ENCODE measurements around the gene FAM89B. TPM values are rescaled to one million over a fixed set of nuclear protein-coding genes. Genes with fewer than 3 reads are reported as not detected.
A peak's percentile ranks its signal among the peaks of the same experiment; 100 is the strongest.

FAM89B gene
- total RNA-seq, 1 donor from 2014 or later = 104 TPM

GRCh38 chr11:65615950-65616574 is 43.7 kb downstream of the FAM89B start:
- peak overlapping the region; percentile 87 to 93 for H3K27ac ChIP-seq
- TF ChIP-seq, protein P1, sequence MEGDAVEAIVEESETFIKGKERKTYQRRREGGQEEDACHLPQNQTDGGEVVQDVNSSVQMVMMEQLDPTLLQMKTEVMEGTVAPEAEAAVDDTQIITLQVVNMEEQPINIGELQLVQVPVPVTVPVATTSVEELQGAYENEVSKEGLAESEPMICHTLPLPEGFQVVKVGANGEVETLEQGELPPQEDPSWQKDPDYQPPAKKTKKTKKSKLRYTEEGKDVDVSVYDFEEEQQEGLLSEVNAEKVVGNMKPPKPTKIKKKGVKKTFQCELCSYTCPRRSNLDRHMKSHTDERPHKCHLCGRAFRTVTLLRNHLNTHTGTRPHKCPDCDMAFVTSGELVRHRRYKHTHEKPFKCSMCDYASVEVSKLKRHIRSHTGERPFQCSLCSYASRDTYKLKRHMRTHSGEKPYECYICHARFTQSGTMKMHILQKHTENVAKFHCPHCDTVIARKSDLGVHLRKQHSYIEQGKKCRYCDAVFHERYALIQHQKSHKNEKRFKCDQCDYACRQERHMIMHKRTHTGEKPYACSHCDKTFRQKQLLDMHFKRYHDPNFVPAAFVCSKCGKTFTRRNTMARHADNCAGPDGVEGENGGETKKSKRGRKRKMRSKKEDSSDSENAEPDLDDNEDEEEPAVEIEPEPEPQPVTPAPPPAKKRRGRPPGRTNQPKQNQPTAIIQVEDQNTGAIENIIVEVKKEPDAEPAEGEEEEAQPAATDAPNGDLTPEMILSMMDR (IDR thresholded peaks at IDR 0.05) = no peak
- H3K27me3 ChIP-seq = no peaks in the 10 kb centered on the region
- peaks cover 39 to 42% of the 10 kb centered on the region in 2 donors for H3K36me3 ChIP-seq
- H3K4me3 ChIP-seq = peak overlapping the region; percentile 95 to 99
- no peaks in the 10 kb centered on the region for H3K9me3 ChIP-seq
- no peak for DNase-seq (ENCODE audit: low spot score in 2 of 2)
- peaks cover 21 to 32% of the 10 kb centered on the region in 2 donors for H3K4me1 ChIP-seq
- intact Hi-C loops (cut with DNase I) = loop anchor here (1.0 to 10.0 kb wide), 7 partner anchors 36 to 243 kb away; partner anchors contain the start of genes CFL1, KAT5 and SNX32

DNA sequence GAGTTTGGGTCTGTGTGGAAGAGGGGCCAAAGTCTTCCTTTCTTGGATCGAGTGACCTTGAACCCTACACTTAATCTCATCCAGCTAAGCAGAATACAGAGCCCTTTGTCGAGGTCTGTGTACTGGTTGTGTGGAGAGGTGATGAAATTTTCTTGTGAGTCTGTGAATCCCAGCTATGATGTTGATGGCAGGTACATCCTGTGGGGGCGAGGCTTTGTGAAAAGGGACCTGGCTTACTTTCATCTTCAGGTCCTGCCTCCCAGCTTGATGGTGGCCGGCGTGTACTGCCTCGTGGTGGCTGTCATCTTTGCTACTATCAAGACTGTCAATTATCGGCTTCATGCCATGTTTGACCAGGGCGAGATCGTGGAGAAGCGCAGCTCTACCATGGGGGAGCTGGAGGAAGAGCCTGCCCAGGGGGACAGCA is 44.2 kb downstream of the FAM89B start:
- peaks cover 21 to 28% of the 10 kb centered on the region in 2 donors for H3K4me1 ChIP-seq
- peaks cover 45 to 46% of the 10 kb centered on the region in 2 donors for H3K36me3 ChIP-seq
- intact Hi-C loops (cut with DNase I) = loop anchor here (5.0 to 10.0 kb wide), 2 partner anchors 98 to 216 kb away; partner anchors contain the start of genes KAT5 and SNX32
- H3K27ac ChIP-seq = peak overlapping the region in 1 of 2 donors; percentile 87
- H3K27me3 ChIP-seq = no peaks in the 10 kb centered on the region
- peak overlapping the region; percentile 95 to 99 for H3K4me3 ChIP-seq
- no peaks in the 10 kb centered on the region for H3K9me3 ChIP-seq
- no peak for DNase-seq (ENCODE audit: low spot score in 2 of 2)
- TF ChIP-seq, protein P1 (IDR thresholded peaks at IDR 0.05) = no peak

DNA sequence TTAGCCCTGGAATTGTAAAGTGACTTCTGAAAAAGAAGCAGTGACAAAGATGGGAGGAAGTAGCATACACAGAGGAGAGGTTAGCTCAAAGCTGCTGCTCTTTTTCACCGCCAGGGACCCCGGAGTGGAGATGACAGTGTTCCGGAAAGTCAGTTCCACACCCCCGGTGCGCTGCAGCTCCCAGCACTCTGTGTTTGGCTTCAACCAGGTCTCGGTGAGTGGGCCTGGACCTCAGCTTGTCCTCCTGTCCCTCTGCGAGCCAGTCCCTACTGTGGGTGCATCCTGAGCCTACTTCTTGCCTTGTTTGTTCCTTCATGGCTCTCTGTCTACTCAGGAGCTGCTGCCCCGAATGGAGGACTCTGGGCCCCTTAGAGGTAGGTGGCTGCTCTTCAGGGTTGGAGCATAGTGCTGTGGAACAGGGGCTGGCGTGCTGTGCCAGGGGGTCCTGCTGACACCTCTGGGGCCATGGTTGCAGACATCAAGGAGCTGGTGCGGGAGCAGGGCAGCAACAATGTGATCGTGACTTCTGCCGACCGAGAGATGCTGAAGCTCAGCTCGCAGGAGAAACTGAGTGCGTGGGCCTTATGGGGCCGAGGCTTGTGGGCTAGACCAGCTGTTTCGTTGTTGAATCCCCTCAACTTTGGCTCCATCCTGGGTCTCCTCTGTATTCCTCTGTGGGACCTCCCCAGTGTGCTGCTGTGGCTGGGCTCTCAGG is 45.0 kb downstream of the FAM89B start:
- intact Hi-C loops (cut with DNase I) = loop anchor here (5.0 to 10.0 kb wide), 2 partner anchors 98 to 215 kb away; partner anchors contain the start of genes KAT5 and SNX32
- Histone ChIP-seq H3K4me1 (peaks cover 21% of the 10 kb centered on the region in 2 donors), H3K4me3 (peak overlapping the region in 1 of 2 donors; percentile 99), H3K27me3 (no peaks in the 10 kb centered on the region), H3K27ac (no peak overlapping the region), H3K9me3 (no peaks in the 10 kb centered on the region), H3K36me3 (peaks cover 51 to 52% of the 10 kb centered on the region in 2 donors)
- TF ChIP-seq, protein P1 (IDR thresholded peaks at IDR 0.05) = no peak
- no peak for DNase-seq (ENCODE audit: low spot score in 2 of 2)

- intact Hi-C loops (cut with DNase I) = loop anchor here (5.0 to 10.0 kb wide), 2 partner anchors 97 to 214 kb away; partner anchors contain the start of genes KAT5 and SNX32
- DNase-seq (ENCODE audit: low spot score in 2 of 2) = no peak
- peaks cover 54 to 58% of the 10 kb centered on the region in 2 donors for H3K36me3 ChIP-seq
- TF ChIP-seq, protein P1 (IDR thresholded peaks at IDR 0.05) = no peak
- H3K27me3 ChIP-seq = no peaks in the 10 kb centered on the region
- H3K9me3 ChIP-seq = no peaks in the 10 kb centered on the region
- H3K27ac ChIP-seq = no peak overlapping the region
- no peak overlapping the region for H3K4me3 ChIP-seq
- H3K4me1 ChIP-seq = peaks cover 12 to 13% of the 10 kb centered on the region in 2 donors
Measured at GRCh38 chr11:65617990-65618751, 45.8 kb downstream of the FAM89B start.

- no peak overlapping the region for H3K4me3 ChIP-seq
- H3K36me3 ChIP-seq = peaks cover 59 to 63% of the 10 kb centered on the region in 2 donors
Measured at GRCh38 chr11:65618763-65619162, 46.4 kb downstream of the FAM89B start.

More at GRCh38 chr11:65618763-65619162, 46.4 kb downstream of the FAM89B start:
- intact Hi-C loops (cut with DNase I) = loop anchor here (5.0 to 10.0 kb wide), 2 partner anchors 96 to 214 kb away; partner anchors contain the start of genes KAT5 and SNX32
- DNase-seq (ENCODE audit: low spot score in 2 of 2) = no peak
- Histone ChIP-seq H3K4me1 (peaks cover 11 to 13% of the 10 kb centered on the region in 2 donors), H3K27ac (no peak overlapping the region), H3K27me3 (no peaks in the 10 kb centered on the region), H3K9me3 (no peaks in the 10 kb centered on the region)
- TF ChIP-seq, protein P1 (IDR thresholded peaks at IDR 0.05) = no peak

Measured in ascending aorta (tissue), 2 donors.